Measurements from ENCODE around the gene KXD1. TPM values are rescaled to one million over a fixed set of nuclear protein-coding genes. Genes with fewer than 3 reads are reported as not detected.

KXD1 gene
- total and polyA plus RNA-seq, 10 of the 15 experiments (the other 5 are each of a cell fraction or from before 2014, with no cell fraction given): 27.5 to 209 (median 129) TPM

GRCh38 chr19:18604820-18605159 lies 47.1 kb downstream of the KXD1 start:
- H3K9me3 ChIP-seq (replicated peaks; ENCODE audit: control insufficient read depth, insufficient read depth, low read length): no peaks in the 10 kb centered on the region
- BruUV-seq (replicated peaks): no TSS peak
- TF ChIP-seq FOXM1 (IDR thresholded peaks at IDR 0.05; ENCODE audit: low read depth, low read length) (no peak), CREM (IDR thresholded peaks at IDR 0.05; ENCODE audit: low read depth) (no peak)
- ChIA-PET RAD21 (ENCODE audit: unreplicated experiment) (no interaction called here), SMC1A (ENCODE audit: uncharacterized antibody, unreplicated experiment) (no interaction called here), CTCF (no interaction called here), POLR2A (no interaction called here)
- in situ Hi-C loops (cut with MboI): no loop called here
- H3K27me3 ChIP-seq (replicated peaks in 1 of 2; ENCODE audit: control insufficient read depth in 2 of 2, insufficient read depth in 2 of 2, low read length in 1 of 2): peaks cover 17 to 20% of the 10 kb centered on the region in 2 experiments
- ATAC-seq (no peak), DNase-seq (ENCODE audit: low read depth, low spot score) (no peak), FAIRE-seq (no peak)
- no peaks in the 10 kb centered on the region for H3K79me2 ChIP-seq (ENCODE audit: control insufficient read depth, insufficient read depth, low read length)
- no peak overlapping the region for H3K9ac ChIP-seq (ENCODE audit: control insufficient read depth, insufficient read depth, low read length)
- no peaks in the 10 kb centered on the region for H3K36me3 ChIP-seq (ENCODE audit: control insufficient read depth in 2 of 2, insufficient read depth in 2 of 2, low read length in 1 of 2)
- H4K20me1 ChIP-seq (ENCODE audit: control insufficient read depth, insufficient read depth): no peaks in the 10 kb centered on the region; the same call in none of the 2 replicates
- no peak overlapping the region for H3K4me2 ChIP-seq (ENCODE audit: control insufficient read depth, insufficient read depth)
- intact Hi-C loops (cut with micrococcal nuclease; ENCODE audit: unreplicated experiment): no loop called here
- 15% methylated on average over 10 of the region's 10 CpGs for WGBS (ENCODE audit: insufficient coverage, insufficient replicate concordance, low lambda C conversion rate, missing lambda C conversion rate)
- no peak overlapping the region for H2AFZ ChIP-seq (ENCODE audit: control insufficient read depth, low read depth, low read length)
- no peak overlapping the region for H3K27ac ChIP-seq (ENCODE audit: control insufficient read depth, insufficient read depth)
- H3K4me3 ChIP-seq: no peak overlapping the region
- H3K4me1 ChIP-seq (ENCODE audit: control insufficient read depth, insufficient read depth, low read length): no peaks in the 10 kb centered on the region

GRCh38 chr19:18605196-18605545 lies 47.5 kb downstream of the KXD1 start:
- no peaks in the 10 kb centered on the region for H3K9me3 ChIP-seq (replicated peaks; ENCODE audit: control insufficient read depth, insufficient read depth, low read length)
- WGBS (ENCODE audit: insufficient coverage, insufficient replicate concordance, low lambda C conversion rate, missing lambda C conversion rate): 21% methylated on average over 16 of the region's 17 CpGs
- no peaks in the 10 kb centered on the region; the same call in none of the 2 replicates for H4K20me1 ChIP-seq (ENCODE audit: control insufficient read depth, insufficient read depth)
- ATAC-seq (no peak), FAIRE-seq (no peak), DNase-seq (ENCODE audit: low read depth, low spot score) (no peak)
- SMC1A ChIA-PET (ENCODE audit: uncharacterized antibody, unreplicated experiment): no interaction called here
- H2AFZ ChIP-seq (ENCODE audit: control insufficient read depth, low read depth, low read length): no peak overlapping the region
- BruUV-seq (replicated peaks): no TSS peak
- no peaks in the 10 kb centered on the region for H3K36me3 ChIP-seq (ENCODE audit: control insufficient read depth in 2 of 2, insufficient read depth in 2 of 2, low read length in 1 of 2)
- H3K79me2 ChIP-seq (ENCODE audit: control insufficient read depth, insufficient read depth, low read length): no peaks in the 10 kb centered on the region
- H3K27me3 ChIP-seq (replicated peaks in 1 of 2; ENCODE audit: control insufficient read depth in 2 of 2, insufficient read depth in 2 of 2, low read length in 1 of 2): peaks cover 21 to 22% of the 10 kb centered on the region in 2 experiments
- in situ Hi-C loops (cut with MboI): no loop called here
- TF ChIP-seq KLF5 (IDR thresholded peaks at IDR 0.05; ENCODE audit: partially characterized antibody): no peak
- no peak for TF ChIP-seq POLR2A (IDR thresholded peaks at IDR 0.05; ENCODE audit: low read depth, low read length)
- no peak for TF ChIP-seq MTA3 (IDR thresholded peaks at IDR 0.05; ENCODE audit: borderline replicate concordance, low read length)
- TF ChIP-seq EZH2 (IDR thresholded peaks at IDR 0.05; ENCODE audit: borderline replicate concordance, control insufficient read depth, low read depth, low read length): no peak
- TF ChIP-seq FOXK2 (IDR thresholded peaks at IDR 0.05): no peak
- TF ChIP-seq SMAD5 (IDR thresholded peaks at IDR 0.05; ENCODE audit: low read depth): no peak
- TF ChIP-seq, protein P1, sequence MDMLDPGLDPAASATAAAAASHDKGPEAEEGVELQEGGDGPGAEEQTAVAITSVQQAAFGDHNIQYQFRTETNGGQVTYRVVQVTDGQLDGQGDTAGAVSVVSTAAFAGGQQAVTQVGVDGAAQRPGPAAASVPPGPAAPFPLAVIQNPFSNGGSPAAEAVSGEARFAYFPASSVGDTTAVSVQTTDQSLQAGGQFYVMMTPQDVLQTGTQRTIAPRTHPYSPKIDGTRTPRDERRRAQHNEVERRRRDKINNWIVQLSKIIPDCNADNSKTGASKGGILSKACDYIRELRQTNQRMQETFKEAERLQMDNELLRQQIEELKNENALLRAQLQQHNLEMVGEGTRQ (IDR thresholded peaks at IDR 0.05; ENCODE audit: borderline replicate concordance, low read depth, low read length): no peak
- no peak for TF ChIP-seq SUZ12 (IDR thresholded peaks at IDR 0.05; ENCODE audit: unreplicated experiment)
- TF ChIP-seq TCF3 (IDR thresholded peaks at IDR 0.05; ENCODE audit: borderline replicate concordance, insufficient read depth, low read depth, low read length): no peak
- TF ChIP-seq NR2C1 (IDR thresholded peaks at IDR 0.05): no peak
- no peak for TF ChIP-seq CREM (IDR thresholded peaks at IDR 0.05; ENCODE audit: low read depth)
- no peak for TF ChIP-seq RCOR1 (conservative IDR thresholded peaks at IDR 0.05; ENCODE audit: low read depth, low read length)
- TF ChIP-seq, protein P2, sequence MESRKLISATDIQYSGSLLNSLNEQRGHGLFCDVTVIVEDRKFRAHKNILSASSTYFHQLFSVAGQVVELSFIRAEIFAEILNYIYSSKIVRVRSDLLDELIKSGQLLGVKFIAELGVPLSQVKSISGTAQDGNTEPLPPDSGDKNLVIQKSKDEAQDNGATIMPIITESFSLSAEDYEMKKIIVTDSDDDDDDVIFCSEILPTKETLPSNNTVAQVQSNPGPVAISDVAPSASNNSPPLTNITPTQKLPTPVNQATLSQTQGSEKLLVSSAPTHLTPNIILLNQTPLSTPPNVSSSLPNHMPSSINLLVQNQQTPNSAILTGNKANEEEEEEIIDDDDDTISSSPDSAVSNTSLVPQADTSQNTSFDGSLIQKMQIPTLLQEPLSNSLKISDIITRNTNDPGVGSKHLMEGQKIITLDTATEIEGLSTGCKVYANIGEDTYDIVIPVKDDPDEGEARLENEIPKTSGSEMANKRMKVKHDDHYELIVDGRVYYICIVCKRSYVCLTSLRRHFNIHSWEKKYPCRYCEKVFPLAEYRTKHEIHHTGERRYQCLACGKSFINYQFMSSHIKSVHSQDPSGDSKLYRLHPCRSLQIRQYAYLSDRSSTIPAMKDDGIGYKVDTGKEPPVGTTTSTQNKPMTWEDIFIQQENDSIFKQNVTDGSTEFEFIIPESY (IDR thresholded peaks at IDR 0.05): no peak
- no peak for TF ChIP-seq SMAD1 (IDR thresholded peaks at IDR 0.05; ENCODE audit: low read depth, partially characterized antibody)
- no peak overlapping the region for H3K4me2 ChIP-seq (ENCODE audit: control insufficient read depth, insufficient read depth)
- intact Hi-C loops (cut with micrococcal nuclease; ENCODE audit: unreplicated experiment): no loop called here
- no peak overlapping the region for H3K4me3 ChIP-seq
- no peak overlapping the region for H3K9ac ChIP-seq (ENCODE audit: control insufficient read depth, insufficient read depth, low read length)
- RAD21 ChIA-PET (ENCODE audit: unreplicated experiment): no interaction called here
- H3K27ac ChIP-seq (ENCODE audit: control insufficient read depth, insufficient read depth): no peak overlapping the region
- POLR2A ChIA-PET: no interaction called here
- CTCF ChIA-PET: no interaction called here
- H3K4me1 ChIP-seq (ENCODE audit: control insufficient read depth, insufficient read depth, low read length): no peaks in the 10 kb centered on the region
